ENCODE data around the gene GMIP.
"Not testable (repeated sequence)": the region's sequence is repeated elsewhere in the genome, so short reads cannot be mapped to it uniquely, and the experiment has no call there.

Gene GMIP

DNA sequence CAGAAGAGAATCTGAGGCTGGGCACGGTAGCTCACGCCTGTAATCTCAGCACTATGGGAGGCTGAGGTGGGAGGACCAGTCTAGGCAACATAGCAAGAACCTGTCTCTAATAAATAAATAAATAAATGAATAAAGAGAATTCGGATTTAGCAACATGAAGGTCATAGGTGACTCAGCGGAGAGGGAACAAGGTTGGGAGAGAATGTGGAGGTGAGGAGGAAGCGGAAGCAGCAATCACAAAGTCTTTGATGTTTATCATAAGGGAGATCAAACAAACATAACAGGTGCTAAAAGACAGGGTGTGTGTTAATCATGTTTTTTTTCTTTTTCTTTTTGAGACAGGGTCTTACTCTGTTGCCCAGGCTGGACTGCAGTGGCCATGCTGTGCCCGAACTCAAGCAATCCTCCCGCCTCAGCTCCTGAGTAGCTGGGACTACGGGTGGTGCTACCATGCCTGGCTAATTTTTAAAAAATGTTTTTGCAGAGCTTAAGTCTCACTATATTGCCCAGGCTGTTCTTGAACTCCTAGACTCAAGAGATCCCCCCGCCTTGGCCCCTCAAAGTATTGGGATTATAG lies 41.2 kb downstream of the GMIP start:
- no peak for DNase-seq

DNA sequence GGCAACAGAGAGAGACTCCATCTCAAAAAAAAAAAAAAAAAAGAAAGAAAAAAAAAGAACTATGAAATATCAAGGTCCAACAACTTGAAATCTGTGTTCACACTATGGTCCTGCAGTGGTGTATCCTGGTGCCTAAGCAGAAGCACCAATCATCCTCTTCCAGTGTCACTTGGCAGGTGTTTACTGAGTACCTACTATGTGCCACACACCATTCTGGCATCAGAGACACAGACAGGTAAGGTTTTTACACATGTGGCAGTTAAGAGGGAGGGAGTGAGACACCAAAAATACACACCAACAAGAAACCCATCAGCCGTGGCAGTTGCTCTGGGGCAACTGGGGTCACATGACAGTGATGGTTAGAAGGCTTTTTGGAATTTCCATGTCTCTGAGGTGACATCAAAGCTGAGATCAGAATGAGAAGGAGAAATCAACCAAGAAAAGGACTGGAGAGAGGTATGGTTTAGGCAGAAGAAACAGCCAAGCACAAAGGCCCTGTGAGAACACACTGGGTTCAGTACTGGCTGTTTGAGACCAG lies 42.6 kb downstream of the GMIP start:
- DNase-seq = no peak

DNA sequence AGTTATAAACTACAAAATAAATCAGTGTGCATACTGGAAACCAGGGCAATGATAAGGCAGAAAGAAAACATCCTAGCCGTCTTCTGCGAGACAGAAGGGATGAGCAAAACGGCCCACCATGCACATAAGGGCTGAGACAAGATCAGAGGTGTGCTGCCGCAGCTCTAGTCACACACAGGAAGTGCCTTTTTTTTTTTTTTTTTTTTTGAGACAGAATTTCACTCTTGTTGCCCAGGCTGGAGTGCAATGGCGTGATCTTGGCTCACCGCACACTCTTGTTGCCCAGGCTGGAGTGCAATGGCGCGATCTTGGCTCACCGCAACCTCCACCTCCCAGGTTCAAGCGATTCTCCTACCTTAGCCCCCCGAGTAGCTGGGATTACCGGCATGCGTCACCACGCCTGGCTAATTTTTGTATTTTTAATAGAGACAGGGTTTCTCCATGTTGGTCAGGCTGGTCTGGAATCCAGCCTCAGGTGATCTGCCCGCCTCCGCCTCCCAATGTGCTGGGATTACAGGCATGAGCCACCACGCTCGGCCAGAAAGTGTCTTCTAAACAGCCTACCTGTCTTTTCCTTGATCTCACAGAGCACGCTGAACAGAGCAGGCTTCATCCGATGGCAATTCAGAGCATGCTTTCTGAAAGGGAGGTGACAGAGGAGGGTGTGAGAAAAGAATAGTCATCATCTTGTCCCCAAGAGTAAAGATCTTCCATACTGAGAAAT lies 44.6 kb downstream of the GMIP start:
- DNase-seq = not testable (repeated sequence)

DNA sequence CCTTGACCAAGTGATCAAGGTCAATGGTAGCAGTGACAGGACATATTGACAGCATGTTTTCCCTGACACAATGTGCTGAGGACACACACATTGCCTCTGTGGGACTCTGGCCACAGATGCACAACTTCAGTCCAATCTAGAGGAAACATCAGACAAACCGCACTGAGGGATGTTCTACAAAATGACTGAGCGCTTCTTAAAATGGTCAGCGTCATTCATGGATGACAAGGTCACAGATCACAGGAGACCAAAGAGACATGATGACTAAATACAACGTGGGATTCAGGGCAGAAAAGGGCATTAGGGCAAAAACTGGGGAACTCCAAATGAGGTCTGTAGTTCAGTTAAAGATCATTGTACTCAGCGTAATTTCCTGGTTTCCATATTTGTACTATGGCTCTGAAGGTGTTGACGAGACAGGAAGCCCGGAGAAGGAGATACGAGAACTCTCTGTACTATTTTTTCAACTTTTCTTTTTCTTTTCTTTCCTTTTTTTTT lies 45.6 kb downstream of the GMIP start:
- no peak for DNase-seq

DNA sequence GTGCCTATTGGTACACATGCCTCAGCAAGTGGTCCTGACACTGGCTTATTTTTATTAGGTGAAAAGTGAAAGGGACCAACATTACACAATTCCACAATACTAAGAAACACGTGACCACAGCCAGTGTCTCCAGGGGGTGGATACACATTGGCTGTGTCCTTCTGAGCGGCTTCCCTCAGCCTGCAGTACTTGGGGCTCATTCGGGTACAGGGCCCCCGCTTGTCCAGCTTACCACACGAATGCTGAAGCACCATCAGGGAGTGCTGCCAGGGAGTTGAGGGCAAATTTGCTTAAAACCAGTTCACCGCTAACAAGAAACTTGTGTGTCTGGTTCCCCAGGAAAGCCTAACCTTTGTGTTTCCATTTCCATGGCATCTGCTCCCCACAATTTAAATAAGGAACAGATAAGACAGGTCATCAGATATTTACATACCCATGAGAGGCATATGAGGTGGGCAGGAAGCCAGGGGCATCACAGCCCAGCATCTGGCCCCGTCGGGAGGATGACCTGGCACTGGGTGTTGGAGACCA lies 48.2 kb downstream of the GMIP start:
- DNase-seq = no peak

DNA sequence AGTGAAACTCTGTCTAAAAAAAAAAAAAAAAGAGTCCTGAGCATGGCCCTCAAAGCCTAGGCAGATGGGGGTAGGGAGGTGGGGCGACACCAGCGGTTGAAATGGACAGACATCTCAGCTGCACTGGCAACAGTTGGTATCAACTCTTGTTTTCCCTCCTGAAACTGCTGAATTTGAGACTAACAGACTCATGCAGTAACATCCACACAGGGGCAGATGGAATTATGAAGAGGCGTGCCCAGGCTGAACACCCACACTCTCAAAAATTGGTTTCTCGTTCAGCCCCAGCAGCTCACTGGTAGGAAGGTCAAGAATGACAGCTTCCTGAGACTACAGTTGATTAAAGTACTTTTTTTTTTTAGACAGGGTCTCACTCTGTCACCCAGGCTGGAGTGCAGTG lies 49.1 kb downstream of the GMIP start:
- no peak for DNase-seq

DNA sequence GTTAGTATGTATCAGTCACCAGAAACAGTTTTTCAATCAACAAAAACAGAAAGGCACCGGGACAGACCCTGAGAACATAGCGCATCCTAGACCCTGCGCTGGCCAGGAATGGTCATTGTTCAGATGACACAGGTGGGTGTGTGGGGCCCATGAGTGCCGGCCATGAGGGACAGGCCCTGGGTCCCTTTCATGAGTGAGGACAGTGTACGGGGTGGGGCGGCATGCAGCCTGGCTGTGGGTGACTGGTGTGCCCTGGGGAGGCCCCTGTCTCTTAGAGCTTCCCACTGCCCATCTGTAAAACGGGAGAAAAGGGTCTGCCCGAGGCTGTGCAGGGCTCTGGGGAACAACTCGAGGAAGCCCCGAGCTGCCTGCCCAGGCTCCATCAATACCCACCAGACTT lies 50.8 kb downstream of the GMIP start:
- DNase-seq = no peak

DNA sequence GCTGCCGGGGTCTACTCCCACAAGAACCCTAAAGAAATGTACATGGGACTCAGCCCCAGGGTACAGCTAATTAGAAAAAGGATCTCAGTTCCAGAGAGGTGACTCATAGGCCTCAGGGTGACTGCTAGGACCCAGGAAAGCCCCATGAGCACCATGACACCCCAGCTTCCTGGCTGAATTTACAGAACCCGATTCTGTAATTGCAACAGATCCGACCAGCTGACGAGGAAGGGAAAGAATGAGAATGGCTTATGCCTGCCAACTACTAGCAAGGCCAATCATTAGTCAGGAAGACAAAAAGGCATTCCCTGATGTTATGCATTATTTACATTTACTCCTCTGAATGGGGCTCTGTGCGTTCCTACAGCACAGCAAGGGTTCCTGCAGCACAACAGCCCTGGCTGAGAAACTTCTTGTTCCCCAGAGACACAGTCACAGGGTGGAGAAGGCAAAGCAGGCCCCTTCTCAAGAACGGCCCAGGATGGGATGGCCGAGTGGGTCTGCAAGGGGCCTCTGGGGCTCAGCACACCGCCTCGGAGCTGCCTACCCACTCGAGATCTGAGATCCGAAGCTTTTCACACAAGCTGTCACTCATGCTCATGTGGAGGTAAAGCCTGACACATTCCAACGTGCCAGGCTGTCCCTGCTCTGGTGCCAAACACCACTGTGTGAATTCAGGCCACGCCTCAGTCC lies 52.2 kb downstream of the GMIP start:
- DNase-seq = no peak

DNA sequence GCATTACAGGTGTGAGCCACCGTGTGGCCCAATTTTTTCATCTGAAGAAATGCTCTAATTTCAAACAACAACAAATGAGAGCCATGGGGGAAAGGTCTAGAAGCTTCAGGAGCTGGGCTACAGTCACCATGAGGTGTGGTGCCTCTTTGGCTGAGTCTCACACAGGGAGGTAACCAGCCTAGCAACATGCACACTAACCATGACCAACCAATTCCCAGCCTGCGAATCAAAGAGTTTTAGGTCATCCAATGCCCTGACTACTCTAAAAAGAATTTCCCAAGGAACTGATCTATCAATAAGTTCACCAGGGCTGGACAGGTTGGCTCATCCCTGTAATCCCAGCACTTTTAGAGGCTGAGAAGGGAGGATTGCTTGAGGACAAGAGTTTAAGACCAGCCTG lies 54.9 kb downstream of the GMIP start:
- DNase-seq = no peak

DNA sequence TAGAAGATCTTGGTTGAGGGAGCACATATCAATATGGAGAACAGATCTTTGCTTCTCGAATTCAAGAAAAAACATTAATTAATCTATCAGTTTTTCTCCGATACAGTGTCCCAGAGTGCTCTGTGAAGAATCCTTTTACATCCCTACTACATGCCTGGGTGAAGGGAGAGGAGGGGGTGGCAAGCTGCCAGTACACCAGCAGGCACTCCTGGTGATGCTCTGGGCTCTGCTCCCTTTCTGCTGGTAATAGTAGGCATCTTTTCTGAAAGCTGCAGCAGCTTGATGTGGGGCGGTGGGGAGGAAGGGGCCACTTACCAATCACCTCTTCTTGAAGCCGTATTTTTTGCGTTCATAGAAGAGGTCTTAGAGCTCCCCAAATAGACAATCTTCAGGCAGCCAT lies 55.7 kb downstream of the GMIP start:
- no peak for DNase-seq

DNA sequence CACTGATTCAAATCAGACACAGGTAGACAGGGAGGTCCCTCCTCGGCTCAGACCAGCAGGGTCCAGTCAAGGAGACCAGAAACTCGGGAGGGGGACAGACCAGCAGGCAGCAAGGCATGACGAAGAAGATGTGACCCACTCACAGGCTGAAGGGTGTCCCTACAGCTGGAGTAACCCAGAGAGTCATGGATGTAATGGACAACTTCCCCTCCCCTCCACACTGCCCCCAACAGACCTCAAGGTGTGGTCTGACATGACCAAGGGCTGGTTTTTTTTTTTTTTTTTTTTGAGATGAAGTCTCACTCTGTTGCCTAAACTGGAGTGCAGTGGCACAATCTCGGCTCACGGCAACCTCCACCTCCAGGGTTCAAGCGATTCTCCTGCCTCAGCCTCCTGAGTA lies 59.1 kb downstream of the GMIP start:
- DNase-seq = no peak

DNA sequence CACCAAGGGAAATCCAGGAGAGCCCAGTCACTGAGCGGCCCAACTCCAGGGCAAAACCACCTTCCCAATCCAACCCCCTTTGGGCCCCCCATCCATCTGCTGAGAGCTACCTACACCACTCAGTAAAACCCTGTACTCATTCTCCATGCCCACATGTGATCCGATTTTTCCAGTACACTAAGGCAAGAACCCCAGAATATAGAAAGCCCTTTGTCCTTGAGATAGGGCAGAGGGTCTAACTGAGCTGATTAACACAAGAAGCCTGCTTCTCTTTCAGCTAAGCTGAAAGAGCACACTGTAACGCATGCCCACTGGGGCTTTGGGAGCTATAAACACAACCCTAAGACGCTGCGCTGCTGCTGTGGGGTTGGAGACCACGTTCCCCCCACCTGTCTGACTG lies 61.0 kb downstream of the GMIP start:
- DNase-seq = no peak

DNA sequence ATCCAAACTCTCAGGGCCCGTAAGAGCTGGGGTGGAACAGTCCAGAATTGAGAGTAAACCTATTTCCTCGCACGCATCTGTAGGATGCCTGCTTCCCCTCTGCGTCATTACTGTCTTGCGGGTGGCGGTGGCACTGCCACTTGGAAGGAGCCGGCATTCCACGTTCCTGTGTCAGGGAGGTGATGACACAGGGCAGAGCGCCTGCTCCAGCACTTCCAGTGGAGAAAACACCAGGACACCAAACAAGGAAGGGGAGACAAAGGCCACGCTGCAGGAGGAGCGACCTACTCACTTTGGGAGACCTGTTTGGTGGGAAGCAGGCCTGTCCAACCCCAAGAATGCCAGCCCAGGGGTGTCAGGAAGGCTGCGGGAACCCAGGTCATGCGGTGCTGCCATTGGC lies 62.1 kb downstream of the GMIP start:
- no peak for DNase-seq

DNA sequence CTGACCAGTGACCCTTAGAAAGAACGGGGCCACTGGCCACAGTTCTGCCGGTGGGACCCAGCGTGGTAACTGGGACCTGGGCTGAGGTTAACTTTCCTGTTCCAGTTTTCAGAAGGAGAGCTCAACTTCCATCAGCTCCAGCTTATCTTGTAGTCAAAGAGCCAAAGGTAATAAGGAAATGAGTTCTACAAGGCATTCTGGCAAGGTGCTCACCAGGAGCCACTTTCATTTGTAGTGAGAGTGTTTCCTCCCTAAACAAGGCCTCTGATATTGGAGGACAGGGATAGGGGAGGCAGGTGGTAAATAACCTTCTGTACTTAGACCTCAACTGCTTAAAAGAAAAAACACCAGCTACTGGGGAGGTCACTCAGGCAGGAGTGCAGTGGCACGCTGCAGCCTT lies 63.0 kb downstream of the GMIP start:
- no peak for DNase-seq

DNA sequence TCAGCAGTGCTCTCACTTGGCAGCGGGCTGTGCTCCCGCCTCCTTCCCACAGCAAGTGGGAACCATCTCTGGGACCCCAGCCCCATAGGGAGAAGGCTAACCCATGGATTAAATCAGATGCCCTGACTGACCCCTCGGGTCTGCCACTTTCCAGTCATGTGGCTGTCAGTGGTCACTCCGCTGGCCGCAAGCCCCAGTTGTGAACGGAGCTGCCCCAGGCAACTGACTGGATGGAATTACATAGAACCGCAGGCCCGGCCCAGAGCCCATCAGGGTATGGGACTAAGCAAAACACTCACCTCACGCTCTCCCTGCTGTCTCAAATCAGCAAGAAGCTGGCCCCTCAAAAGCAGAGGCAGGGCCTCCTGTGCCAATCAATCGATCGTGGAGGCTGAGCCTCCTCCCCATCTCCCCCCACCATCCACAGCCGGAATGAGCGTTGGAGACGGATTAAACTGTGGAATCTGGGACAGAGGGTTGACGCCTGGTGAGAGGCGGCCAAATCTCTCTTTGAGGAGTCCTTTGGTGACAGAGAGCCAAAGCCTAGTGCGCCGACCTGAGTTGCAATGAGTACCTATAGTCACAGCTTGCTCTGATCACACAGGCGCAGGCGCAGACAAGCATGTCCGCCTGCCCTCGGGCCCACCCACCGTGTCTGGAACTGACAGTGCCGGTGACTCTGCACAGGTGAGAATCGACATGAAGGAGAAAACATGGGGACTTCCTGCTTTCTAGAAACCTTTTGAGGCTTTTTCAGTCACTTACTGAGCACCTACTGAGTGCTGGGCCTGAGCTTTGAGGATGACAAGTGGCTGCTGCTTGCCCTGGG lies 63.7 kb downstream of the GMIP start:
- DNase-seq = no peak

All from NCI-H187 (cell line).